DMS114 treated with DMSO at 0.1 percent for 48 hours (cell line): ENCODE results near the gene SETX.
"Not testable (repeated sequence)": the region's sequence is repeated elsewhere in the genome, so short reads cannot be mapped to it uniquely, and the experiment has no call there.

ENCODE experiments used
- DNase-seq: peaks from one replicate; lab custom pipeline; 2025; ENCODE audit not compliant: unreplicated experiment; lab: John Stamatoyannopoulos, UW

The SETX gene

DNA sequence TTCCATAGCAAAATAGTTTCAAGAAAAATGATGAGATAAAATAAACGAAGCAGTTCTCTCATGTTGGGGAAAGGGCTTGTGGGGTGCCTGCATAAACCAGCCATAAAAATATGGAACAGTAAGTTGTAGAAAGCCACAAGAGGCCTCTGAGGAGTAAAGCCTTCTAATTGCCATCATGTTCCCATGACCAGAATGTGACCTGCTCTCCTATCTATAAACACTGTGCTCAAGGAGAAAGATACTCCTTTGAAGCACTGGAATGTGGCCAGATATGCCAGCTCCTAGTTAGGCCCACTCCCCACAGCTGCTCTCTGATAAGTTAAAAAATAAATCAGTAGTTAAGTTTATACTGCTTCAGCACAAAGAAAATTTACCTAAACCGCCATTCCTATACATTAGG is 65.8 kb downstream of the SETX start:
- no peak for DNase-seq

DNA sequence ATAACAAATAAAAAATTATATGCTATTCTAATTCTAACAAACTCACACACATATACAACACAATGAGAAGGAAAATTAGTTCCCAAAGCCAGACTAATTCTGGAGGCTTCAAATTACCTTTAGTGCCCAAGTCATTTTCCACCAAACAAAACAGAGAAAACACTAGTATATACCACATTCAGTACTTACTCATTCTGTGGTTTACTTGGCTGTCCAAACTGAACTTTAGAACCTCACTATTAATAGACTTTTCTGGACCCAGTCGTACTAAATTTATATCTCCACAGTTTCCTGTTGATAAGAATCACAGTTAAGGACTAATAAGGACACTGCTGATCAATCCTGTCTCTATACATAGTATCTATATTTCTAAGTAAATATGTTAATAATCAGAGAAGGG is 66.4 kb downstream of the SETX start:
- DNase-seq, result no peak

DNA sequence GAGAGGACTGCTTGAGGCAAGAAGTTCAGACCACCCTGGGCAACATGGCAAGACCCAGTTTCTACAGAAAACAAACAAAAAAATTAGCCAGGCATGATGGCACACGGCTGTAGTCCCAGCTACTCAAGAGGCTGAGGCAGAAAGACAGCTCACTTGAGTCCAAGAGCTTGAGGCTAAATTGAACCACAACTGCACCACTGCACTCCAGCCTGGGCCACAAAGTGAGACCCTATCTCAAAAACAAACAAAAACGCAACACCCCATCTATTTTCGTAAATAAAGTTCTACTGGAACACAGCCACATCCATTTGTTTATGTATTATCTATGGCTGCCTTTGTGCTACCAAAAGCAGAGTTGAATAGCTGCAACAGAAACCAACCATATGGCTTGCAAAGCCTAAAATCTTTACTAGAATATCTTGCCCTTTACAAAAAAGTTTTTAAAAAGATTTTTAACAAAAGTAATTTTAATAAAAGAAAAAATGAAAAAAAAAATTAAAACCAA is 67.5 kb downstream of the SETX start:
- no peak for DNase-seq

DNA sequence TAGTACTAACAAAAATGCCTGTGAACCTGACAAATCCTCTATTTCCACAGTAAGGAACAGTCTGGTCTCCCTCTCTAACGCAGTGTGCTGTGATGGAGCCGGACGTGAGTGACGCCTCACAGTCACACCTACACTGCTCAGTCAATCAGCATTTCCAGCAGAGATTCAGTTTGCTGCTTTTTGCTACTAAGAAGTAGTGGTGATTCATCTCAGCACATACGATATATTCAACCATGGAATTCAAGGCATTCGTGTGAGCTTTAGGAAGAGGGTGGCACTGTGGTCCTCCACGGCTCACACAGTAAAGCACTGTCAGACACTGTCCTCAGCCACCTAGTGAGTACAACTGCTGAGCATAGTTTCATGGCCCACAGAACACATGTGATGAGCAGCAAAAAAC is 70.9 kb downstream of the SETX start:
- no peak for DNase-seq

DNA sequence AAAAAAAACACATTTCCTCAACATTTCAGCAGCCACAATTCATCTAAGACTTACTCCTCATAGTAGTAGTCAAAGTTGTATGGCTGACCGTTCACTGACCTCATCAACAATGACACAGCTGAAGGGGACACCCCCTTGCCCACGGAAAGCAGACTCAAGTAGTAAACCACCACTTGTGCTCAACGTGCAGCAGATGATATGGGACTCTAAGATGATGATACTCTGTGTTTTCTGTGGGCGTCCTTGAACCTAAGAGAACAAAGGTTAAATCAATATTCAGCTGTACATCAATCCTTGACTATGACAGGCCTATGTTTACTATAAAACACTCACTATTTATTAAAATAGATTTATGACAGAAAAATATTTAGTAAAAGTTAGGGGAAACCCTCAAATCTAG is 71.6 kb downstream of the SETX start:
- no peak for DNase-seq

DNA sequence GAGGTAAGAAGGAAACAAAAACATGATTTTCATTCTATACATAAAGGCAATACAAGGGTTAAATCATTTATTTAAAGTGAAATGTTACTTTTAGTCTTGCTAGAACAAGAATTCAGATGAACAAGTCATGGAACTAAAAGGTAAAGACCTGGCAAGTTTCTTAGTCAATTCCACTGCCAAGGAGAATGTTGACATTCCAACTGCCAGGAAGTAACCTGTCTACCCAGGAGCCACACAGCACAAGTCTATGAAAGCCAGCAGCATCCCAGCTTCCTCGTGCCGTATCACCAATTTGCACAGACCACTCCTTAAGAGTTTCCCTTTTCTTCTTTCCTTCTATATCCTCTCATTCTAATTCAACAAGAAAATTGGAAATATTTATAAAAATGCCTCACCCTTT is 79.9 kb downstream of the SETX start:
- no peak for DNase-seq

DNA sequence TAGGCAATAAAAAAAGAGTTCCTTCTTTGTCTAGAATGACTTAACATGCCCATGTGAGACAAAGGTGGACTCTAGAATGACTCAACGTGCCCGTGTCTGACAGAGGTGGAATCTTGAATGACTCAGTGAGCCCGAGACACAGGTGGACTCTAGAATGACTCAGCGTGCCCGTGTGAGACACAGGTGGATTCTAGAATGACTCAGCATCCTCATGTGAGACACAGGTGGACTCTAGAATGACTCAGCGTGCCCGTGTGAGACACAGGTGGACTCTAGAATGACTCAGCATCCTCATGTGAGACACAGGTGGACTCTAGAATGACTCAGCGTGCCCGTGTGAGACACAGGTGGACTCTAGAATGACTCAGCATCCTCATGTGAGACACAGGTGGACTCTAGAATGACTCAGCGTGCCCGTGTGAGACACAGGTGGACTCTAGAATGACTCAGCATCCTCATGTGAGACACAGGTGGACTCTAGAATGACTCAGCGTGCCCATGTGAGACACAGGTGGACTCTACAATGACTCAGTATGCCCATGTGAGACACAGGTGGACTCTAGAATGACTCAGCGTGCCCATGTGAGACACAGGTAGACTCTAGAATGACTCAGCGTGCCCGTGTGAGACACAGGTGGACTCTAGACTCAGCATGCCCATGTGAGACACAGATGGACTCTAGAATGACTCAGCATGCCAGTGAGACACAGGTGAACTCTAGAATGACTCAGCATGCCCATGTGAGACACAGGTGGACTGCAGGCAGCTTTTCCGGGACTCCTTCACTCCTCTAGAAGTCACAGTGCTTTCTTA is 84.9 kb downstream of the SETX start:
- DNase-seq, result not testable (repeated sequence)

DNA sequence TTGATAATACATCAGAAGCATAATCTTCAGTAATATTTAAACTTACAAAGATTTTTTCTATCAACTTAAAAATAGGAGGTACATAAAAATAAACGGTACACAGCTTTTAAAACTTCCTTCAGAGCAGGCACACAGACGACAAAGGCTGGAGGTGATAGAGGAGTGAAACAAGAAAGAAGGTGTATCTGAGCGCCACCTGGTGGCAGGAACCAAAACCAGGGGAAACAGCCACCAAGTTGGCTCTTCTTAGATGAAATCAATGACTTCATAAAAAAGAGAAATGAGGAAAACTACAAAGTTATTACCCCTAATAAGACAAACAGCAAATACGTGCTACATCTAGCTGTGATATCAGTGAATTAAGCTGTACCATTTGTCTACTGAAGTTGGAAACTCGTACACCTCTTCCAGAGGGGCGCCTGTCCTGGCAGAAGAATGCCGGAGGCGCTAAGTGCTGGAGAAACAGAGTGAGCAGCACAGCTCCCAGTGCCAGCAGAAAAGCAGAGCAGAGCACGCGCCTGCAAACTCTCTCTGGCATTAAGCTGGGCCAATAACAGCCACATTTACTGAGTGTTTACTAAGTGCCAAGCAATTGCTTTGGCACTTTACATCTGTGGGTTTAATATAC is 85.9 kb downstream of the SETX start:
- peak; percentile 50 for DNase-seq

DNA sequence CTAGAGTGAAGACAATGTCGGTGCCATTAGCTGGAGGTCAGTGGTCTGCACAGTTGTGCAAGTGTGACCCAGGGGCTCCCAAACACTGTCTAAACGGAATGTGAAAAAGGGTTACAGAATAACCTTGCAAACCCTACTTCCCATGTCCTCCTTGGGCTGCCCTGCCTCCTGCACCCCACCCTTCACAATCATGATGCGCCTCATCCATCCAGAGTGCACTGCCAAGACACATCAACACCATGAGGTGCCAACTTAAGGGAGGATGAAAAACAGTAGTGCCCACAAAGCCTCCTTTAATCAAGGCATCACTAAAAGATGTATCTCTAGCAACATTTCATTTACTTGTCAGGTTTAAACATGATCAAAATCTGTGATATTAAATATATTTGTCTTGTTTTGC is 87.1 kb downstream of the SETX start:
- no peak for DNase-seq

DNA sequence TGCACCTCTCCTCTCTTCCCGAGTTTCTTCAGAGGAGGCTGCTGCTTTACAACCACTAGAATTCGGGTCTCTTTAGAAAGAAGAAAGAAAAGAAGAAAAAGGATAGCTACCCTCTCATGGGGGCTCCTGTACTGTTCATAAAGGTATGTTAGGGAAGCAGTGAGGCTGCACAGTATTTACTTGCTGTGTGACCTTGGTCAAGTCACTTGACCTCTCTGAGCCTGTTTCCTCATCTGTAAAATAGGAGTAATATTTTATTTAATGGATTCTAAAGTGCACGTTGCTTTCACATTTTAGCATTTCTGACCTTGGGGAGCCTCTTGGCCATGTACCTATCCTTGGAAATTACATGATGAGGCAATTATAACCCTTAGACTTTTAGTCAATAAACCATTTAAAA is 88.8 kb downstream of the SETX start:
- no peak for DNase-seq

DNA sequence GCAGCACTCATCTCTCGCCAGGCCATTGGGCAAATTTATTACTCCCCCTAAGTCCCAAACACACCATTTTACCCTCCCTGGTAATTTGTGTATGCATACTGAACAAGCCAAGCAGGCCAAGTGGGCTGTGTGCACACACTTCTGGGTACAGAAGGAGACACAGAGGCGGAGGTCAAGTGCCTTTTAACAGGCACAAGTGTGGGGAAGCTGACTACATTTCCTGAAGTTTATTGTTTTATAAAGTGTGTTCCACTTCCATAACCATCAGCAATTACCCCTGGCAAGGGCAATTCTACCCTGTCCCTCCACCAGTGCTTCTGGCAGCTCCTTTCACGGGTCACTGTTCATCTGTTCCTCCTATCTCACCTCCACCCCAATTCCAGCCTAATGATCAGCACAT is 93.9 kb downstream of the SETX start:
- DNase-seq, result no peak

DNA sequence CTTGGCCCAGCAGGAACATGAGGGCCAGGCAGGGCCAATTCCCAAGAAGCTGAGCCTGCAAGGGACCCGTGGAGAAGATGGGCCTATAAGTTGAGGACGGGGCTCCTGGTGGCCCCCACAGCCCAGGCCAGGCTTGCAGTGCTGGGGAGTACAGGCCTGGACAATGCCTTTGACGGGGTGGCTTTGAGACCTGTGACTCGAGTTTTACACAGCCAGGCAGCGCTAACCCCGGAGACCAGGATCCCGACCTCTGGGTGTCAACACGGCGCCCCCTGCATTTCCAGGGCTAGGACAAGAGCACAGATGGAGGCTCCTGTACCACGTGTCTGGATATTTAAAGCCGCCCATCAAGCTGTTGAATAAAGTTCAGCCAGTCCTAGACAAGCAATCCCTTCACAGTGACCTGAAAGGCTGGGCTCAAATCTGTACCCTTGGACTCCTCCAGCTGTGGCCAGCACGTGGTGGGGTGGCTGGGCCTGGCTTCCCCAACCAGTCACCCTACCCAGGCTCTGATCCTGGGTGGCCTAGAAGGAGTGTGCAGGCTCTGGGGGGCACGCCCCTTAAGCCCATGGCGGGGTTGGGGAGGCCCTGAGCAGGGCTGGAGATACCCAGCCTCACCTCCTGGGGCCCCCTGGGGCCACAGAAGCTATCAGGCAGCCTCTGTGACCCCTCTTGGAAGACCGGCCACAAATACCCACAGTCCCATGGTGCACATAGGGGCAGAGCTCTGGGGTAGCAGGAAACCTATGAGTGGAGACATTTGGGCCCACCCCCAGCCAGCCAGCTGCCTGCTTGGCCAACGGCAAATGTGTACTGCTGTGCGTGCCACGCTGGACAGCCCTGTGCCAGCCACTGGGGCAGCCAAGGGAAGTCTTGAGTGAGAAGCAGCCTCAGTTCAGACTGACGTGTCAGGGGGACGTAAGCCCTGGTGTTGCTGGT is 104.2 kb downstream of the SETX start:
- DNase-seq, result no peak

DNA sequence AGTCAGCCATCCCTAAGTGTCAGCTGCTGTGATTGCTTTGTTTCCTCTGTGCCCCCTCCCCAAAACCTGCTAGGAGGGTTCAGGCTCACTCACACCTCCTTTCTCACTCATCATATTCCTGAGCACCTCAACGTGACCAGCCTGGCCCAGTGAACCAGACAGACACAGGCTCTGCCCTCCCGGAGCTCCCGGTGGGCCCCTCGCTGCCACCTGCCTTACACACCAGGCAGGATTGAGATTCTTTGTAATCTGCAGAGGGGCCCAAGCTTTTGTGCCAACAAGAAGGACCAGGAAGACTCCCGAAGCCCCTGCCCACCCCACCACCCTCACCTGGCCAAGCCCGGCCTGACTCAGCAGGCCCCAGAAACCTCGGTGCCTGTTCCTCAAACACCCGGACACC is 105.1 kb downstream of the SETX start:
- no peak for DNase-seq

DNA sequence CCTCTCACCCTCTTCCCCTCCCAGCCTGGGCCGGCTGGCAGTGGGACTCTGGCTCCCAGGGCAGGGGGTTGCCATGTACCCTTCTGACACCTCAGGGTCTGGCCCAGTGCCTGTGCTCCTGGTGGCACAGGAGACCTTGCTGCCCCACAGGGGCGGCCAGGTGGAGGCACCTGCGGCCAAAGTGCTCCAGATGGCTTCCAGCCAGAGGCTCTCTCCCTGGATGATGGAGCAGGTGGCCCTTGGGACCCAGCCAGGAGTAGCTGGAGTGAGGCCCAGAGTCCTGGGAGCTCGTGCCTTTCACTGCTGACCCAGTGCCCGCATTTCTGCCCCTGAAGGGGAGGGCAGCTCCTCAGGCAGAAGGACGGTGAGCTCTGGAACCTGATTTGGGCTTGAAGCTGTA is 105.7 kb downstream of the SETX start:
- DNase-seq, result no peak

DNA sequence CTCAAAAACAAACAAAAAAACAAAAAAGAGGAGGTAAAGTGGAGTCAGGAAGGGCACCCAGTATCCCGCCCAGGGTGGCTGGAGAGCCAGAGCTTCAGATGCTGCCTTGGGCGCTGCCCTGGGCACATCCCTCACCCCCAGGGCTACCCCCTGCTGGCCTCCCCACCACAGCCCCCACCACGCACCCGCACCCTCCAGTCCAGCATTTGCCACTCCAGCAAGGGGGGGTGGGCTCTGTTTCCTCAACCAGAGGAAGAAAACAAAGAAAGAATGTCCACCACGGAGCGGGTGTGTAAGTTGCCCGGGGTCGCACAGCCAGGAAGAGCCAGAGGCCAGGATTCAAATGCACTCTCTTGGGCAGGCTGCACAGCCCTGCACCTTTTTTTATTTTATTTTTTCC is 106.8 kb downstream of the SETX start:
- DNase-seq, result no peak

DNA sequence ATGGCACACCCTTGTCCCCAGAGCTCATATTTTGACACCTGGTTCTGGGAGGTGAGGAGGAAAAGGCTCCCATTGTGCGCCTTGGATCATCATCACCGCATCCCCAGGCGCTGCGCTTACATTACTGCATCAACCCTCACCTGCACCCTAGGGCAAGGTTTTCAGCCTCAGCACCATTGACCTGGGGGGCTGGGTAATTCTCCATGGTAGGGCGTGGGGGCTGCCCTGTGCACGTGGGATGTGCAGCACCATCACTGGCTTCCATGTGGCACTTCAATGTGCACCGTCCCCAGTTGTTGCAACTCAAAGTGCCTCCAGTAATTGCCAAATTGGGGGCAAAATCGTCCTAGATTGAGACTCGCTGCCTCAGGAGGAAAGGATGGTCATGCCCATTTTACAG is 109.3 kb downstream of the SETX start:
- no peak for DNase-seq

DNA sequence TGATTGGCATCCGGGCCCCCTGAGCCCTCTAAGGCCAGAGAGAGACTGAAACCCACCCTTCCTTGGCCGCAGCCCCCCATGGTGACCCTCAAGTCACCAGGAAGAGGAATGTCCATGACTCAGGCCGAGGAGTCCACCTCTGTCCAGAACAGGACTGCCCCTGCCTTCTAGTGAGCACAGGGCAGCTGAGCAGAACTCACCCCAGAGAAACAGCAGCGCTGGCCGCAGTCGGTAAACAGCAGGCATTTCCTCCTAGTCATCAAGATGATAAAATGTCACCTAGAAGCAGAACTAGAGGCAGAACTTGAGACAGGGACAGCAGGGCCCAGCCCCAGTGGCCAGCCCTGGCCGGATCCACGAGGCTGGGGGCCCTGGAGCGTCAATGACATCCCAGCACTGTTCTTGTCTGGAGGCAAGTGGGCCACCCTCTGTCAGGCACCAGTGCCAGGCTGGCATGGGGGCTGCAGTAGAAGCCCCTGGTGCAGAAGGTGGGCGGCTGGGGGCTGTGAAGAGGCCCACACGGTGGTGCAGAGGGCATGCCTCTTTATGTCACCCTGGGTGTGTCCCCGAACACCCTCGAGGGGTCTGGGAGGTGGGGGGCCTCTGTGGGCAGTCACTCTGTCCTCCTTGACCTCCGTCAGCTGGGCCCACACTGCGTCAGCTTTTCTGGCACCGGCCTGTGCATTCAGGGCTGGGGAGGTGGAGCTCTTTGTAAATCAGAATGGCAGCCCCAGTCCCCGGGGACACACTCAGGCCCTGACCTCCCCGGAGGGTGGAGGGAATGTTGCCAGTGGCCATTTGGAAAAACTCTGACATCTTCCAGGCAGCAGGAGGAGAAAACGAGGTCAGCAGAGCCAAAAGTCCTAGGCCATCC is 110.0 kb downstream of the SETX start:
- DNase-seq, result no peak

DNA sequence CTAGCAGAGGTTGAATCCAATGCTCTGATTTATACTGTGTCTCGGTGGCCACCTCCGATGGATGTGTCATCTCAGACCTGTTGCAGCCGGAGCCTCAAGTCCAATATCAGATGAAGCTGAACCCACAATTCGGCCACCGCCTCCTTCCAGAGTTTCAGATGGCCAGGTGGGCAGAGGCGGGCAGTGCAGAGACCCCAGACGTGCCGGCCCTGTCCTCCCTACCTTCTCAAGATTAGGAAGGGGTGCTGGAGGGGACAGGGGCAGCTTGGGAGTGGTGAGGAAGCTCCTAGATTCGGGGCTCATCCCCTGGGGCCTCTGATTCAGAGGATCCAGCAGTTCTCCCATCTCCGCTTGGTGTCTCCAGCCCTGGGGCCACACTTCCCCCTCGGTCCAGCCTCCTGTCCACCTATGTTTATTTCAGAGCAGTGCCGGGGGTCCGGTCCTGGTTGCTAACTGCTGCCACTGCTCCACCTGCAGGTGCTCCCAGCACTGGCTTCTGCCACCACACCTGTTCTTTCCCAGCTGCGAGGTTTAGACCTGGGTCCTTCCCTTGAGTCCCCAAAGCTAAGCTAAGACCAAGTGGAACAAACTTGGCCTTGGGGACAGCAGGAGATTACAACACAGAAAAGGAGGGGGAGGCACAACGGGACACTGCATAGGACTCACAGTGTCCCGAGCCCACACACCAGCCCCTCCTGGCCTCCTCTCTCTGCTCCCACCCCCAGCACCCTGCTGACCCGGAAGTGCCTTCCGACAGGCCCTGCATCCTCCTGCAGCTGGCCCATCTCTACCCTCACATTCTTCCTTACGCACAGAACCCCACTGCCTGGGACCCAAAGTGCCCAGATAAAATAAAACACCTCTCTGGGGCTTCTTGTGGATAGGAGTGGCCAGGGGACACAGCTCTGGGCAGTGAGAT is 111.4 kb downstream of the SETX start:
- no peak for DNase-seq

DNA sequence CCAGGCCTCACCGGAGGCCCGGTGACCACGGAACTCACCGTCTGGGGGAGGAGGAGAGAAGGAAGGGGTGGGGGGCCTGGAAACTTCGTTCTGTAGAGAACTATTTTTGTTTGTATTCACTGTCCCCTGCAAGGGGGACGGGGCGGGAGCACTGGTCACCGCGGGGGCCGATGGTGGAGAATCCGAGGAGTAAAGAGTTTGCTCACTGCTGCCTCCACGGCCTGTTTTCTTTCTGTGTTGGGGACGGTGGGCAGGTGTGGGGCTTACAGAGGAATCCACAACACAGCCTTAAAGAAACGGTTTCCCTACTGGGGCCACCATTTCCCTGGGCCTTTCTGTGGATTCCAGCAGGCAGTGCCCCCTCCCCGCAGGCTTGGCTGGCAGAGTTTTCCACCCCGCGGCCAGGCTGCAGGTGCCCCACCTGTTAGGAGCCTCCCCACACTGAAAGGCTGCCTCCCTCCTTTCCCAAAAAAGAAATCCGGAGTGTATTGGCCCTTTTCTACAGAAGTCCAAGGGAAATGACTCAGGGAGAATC is 112.1 kb downstream of the SETX start:
- no peak for DNase-seq
